Ascending aorta (tissue), 2 donors: ENCODE measurements around the gene TP53TG5. TPM values are rescaled to one million over a fixed set of nuclear protein-coding genes. Genes with fewer than 3 reads are reported as not detected.

Experiments used
- DNase-seq, 2 donors: peaks; one replicate each; pipeline ENCODE4 v3.0.0-alpha.2; 2019; ENCODE audit warnings: low spot score in 2 of 2
- H3K27ac ChIP-seq, 2 donors: fragments of 200-600 bp; sonication (generic); one replicate each; pipeline ENCODE4 v1.5.1; 2016 to 2017; ENCODE audit warnings: mild to moderate bottlenecking in 1 of 2
- H3K27me3 ChIP-seq: fragments of 200-600 bp; sonication (generic); one replicate; pipeline ENCODE4 v1.5.1; 2017
- H3K36me3 ChIP-seq, 2 donors: fragments of 200-600 bp; sonication (generic); one replicate each; pipeline ENCODE4 v1.5.1; 2016
- H3K4me1 ChIP-seq, 2 donors: fragments of 200-600 bp; sonication (generic); one replicate each; pipeline ENCODE4 v1.5.1; 2016 to 2017; ENCODE audit warnings: mild to moderate bottlenecking in 1 of 2
- H3K4me3 ChIP-seq, 2 donors: fragments of 200-600 bp; sonication (generic); one replicate each; pipeline ENCODE4 v1.5.1; 2016 to 2017; ENCODE audit warnings: mild to moderate bottlenecking in 1 of 2
- H3K9me3 ChIP-seq, 2 donors: fragments of 200-600 bp; sonication (generic); one replicate each; pipeline ENCODE4 v1.5.1; 2016
- intact Hi-C: fragments of 100-400 bp; cut with DNase I; formaldehyde crosslinking; loops from one replicate; pipeline ENCODE4 v1.15.1; 2023
- total RNA-seq: library from RNA; depleted of rRNA; stranded (reverse); fragments of >200 nt; gene quantifications from one replicate; pipeline ENCODE4 v1.1.0, GENCODE V29; 2016
- TF ChIP-seq, protein P1 (sequence below), 3 experiments: fragments of 200-600 bp in 2 of 3; fragments of 450-650 bp in 1 of 3; sonication (generic) in 2 of 3; IDR thresholded peaks; one replicate each; pipeline ENCODE4 v1.5.1; 2016 to 2019; ENCODE audit warnings: antibody characterized with exemption in 3 of 3, mild to moderate bottlenecking in 1 of 3, moderate library complexity in 1 of 3

Gene TP53TG5
- total RNA-seq, 1 donor from 2014 or later, result not detected

DNA sequence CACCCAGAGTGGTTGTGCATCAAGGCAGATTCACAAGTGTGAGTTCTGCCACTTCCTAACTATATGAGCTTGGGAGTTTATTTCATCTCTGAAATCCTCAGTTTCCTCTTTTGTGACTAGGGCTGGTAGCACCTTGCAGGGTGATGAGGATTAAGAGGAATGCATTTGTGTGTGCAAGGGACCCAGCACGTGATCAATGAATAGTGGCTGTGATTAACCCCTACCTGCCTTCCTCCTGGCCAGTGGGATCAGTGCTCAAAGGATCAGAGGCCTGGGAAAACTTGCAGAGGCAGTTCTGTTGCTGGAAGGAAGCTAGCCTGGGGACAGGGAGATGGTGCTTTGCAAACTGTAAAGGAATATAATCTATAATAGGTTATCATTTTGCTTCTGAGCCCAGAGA, 37.2 kb downstream of the TP53TG5 start:
- peaks cover 45 to 84% of the 10 kb centered on the region in 2 donors for H3K4me1 ChIP-seq
- TF ChIP-seq, protein P1, sequence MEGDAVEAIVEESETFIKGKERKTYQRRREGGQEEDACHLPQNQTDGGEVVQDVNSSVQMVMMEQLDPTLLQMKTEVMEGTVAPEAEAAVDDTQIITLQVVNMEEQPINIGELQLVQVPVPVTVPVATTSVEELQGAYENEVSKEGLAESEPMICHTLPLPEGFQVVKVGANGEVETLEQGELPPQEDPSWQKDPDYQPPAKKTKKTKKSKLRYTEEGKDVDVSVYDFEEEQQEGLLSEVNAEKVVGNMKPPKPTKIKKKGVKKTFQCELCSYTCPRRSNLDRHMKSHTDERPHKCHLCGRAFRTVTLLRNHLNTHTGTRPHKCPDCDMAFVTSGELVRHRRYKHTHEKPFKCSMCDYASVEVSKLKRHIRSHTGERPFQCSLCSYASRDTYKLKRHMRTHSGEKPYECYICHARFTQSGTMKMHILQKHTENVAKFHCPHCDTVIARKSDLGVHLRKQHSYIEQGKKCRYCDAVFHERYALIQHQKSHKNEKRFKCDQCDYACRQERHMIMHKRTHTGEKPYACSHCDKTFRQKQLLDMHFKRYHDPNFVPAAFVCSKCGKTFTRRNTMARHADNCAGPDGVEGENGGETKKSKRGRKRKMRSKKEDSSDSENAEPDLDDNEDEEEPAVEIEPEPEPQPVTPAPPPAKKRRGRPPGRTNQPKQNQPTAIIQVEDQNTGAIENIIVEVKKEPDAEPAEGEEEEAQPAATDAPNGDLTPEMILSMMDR (IDR thresholded peaks at IDR 0.05), result no peak
- peak overlapping the region; percentile 93 to 96 for H3K27ac ChIP-seq
- H3K9me3 ChIP-seq, result no peaks in the 10 kb centered on the region
- no peak overlapping the region for H3K4me3 ChIP-seq
- intact Hi-C loops, result no loop called here
- DNase-seq, result no peak
- H3K27me3 ChIP-seq, result no peaks in the 10 kb centered on the region
- H3K36me3 ChIP-seq, result peaks cover 0 to 2% of the 10 kb centered on the region in 2 donors

DNA sequence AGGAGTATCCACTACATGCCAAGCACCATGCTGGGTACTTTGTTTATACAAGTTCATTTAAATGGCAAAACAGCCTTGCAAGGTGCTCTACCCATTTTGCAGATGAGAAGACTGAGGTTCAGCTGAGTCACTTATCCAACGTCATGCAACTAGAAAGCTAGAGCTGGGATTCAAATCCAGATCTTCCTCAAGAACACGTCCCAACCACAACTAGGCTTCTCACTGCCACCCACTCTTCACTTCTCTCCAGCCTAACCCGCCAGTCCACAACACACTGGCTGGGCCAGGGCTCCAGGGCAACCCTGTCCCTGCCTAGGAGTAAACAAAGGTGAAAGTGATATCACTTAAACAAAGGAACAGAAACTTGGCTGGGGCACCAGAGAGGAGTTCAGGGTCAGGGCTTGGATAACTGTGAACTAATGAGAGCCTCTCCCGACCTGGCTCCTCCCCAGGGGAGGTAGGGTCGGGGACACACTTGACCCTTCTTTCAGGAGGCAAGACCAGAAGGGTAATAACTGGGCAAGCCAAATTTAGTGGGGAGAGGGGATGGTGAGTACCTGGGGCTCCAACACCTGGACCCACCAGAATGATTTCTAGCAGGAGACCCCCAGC, 37.8 kb downstream of the TP53TG5 start:
- H3K4me1 ChIP-seq, result peaks cover 41 to 86% of the 10 kb centered on the region in 2 donors
- intact Hi-C loops, result no loop called here
- H3K4me3 ChIP-seq, result no peak overlapping the region
- H3K27me3 ChIP-seq, result no peaks in the 10 kb centered on the region
- H3K9me3 ChIP-seq, result no peaks in the 10 kb centered on the region
- peak overlapping the region; percentile 89 to 93 for H3K27ac ChIP-seq
- DNase-seq, result no peak
- peaks cover 4 to 5% of the 10 kb centered on the region in 2 donors for H3K36me3 ChIP-seq
- TF ChIP-seq, protein P1 (IDR thresholded peaks at IDR 0.05), result no peak

DNA sequence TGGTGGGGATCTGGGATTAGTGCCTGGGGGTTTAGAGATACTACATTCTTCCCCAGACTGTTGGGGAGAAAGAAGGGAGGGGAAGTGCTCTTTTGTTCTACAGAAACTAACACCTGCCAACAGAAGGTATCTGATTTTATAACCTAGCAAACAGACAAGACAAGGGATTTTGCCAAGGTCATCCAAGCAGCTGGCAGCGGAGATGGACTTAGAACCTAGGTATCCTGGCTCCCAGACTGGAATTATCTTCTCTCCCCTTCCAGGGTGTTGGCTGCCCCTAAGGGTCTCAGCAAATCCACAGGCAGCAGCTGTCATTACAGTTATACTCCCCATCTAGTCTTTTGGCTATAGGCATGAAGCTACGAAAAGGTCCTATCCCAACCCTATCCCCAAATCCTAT, 38.3 kb downstream of the TP53TG5 start:
- TF ChIP-seq, protein P1 (IDR thresholded peaks at IDR 0.05), result no peak
- Histone ChIP-seq H3K27me3 (no peaks in the 10 kb centered on the region), H3K27ac (peak overlapping the region; percentile 89 to 93), H3K36me3 (peaks cover 9 to 10% of the 10 kb centered on the region in 2 donors), H3K9me3 (no peaks in the 10 kb centered on the region), H3K4me1 (peaks cover 40 to 81% of the 10 kb centered on the region in 2 donors), H3K4me3 (no peak overlapping the region)
- DNase-seq, result no peak
- intact Hi-C loops, result loop anchor here (5.0 kb wide), 1 partner anchor 438 kb away; no protein-coding TSS in a partner anchor

DNA sequence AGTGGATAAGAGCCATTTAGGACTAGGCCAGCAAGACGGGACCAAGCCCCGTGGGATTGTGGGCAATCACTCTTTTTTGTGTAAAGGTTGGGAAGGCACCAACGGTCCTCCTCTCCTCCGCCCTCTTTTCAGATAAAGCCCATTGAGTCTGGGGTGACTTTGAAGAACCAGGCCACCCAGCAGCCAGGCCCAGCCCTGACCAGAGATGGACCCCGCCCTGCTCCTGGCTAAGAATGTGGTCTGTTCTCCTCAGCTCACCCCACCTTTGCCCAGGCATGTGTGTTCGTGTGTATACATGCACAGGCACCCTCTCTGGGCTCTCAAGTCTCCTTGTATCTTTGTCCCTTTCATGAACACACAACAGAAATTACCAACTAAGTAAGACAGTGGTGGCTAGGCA, 39.0 kb downstream of the TP53TG5 start:
- no peaks in the 10 kb centered on the region for H3K27me3 ChIP-seq
- peaks cover 40 to 76% of the 10 kb centered on the region in 2 donors for H3K4me1 ChIP-seq
- H3K9me3 ChIP-seq, result no peaks in the 10 kb centered on the region
- TF ChIP-seq, protein P1 (IDR thresholded peaks at IDR 0.05), result no peak
- DNase-seq, result no peak
- H3K27ac ChIP-seq, result peak overlapping the region; percentile 89 to 93
- intact Hi-C loops, result loop anchor here (5.0 kb wide), 1 partner anchor 438 kb away; no protein-coding TSS in a partner anchor
- H3K4me3 ChIP-seq, result no peak overlapping the region
- peaks cover 11 to 16% of the 10 kb centered on the region in 2 donors for H3K36me3 ChIP-seq

DNA sequence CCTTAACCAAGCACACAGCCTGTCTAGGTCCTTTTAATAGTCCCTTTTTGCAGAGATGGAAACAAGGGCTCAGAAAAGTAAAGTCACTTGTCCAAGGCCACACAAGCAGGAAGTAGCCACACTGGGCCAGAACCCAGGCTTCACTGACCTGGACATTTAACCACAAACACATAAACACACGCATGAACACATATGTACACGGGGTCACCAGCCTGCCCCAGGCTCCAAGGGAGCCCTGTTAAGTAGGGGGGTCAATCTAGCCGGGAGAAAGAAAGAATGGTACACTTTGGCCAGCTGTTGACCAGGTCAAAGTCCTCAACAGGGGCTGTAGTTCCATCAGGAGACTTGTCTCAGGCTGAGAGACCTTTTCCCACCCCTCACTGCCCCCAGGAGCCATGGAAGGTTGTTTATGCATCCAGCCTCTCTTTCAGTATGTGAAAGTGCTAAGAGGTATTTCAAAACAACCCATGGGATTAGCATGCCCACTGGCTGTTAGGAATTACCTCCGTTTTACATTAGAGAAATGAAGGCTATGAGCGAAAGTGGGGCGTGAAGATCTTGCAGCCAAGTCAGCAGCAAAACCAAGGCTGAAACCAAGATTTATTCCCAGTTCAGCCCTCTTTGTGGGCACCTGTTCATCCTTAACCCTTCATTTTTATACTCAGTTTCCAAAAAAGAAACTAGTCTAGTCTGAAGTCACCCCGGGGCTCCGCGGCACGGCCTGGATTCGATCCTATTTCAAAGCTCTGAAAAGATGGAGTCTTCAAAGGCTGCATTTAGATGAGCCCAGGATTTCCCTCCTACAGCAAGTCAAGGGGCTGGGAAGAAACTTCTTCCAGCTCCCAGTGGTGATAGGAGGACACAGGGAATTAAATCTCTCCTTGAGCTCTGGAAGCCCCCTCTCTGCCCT, 39.7 kb downstream of the TP53TG5 start:
- peaks cover 12 to 21% of the 10 kb centered on the region in 2 donors for H3K36me3 ChIP-seq
- TF ChIP-seq, protein P1 (IDR thresholded peaks at IDR 0.05), result no peak
- no peaks in the 10 kb centered on the region for H3K9me3 ChIP-seq
- no peaks in the 10 kb centered on the region for H3K27me3 ChIP-seq
- intact Hi-C loops, result loop anchor here (5.0 kb wide), 1 partner anchor 439 kb away; no protein-coding TSS in a partner anchor
- peak overlapping the region; percentile 89 to 93 for H3K27ac ChIP-seq
- H3K4me3 ChIP-seq, result peak overlapping the region in 1 of 2 donors; percentile 7
- DNase-seq, result no peak
- H3K4me1 ChIP-seq, result peaks cover 33 to 68% of the 10 kb centered on the region in 2 donors
